Measurements from ENCODE around the gene AKAP13. TPM values are rescaled to one million over a fixed set of nuclear protein-coding genes. Genes with fewer than 3 reads are reported as not detected.
"Not testable (repeated sequence)": the region's sequence is repeated elsewhere in the genome, so short reads cannot be mapped to it uniquely, and the experiment has no call there.

The AKAP13 gene
- total RNA-seq, 4 donors from 2014 or later, result 105 to 167 (median 129) TPM

- no peak overlapping the region for H3K4me3 ChIP-seq (ENCODE audit: low read depth, poor library complexity, severe bottlenecking)
- TF ChIP-seq, protein P1, sequence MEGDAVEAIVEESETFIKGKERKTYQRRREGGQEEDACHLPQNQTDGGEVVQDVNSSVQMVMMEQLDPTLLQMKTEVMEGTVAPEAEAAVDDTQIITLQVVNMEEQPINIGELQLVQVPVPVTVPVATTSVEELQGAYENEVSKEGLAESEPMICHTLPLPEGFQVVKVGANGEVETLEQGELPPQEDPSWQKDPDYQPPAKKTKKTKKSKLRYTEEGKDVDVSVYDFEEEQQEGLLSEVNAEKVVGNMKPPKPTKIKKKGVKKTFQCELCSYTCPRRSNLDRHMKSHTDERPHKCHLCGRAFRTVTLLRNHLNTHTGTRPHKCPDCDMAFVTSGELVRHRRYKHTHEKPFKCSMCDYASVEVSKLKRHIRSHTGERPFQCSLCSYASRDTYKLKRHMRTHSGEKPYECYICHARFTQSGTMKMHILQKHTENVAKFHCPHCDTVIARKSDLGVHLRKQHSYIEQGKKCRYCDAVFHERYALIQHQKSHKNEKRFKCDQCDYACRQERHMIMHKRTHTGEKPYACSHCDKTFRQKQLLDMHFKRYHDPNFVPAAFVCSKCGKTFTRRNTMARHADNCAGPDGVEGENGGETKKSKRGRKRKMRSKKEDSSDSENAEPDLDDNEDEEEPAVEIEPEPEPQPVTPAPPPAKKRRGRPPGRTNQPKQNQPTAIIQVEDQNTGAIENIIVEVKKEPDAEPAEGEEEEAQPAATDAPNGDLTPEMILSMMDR (IDR thresholded peaks at IDR 0.05), result no peak
- TF ChIP-seq POLR2A (IDR thresholded peaks at IDR 0.05), result no peak
- 87 to 92% methylated on average over 10 of the region's 10 CpGs for WGBS, 2 donors
- intact Hi-C loops (cut with DNase I; ENCODE audit: low total_unique reads), result no loop called here
- DNase-seq (ENCODE audit: low spot score in 2 of 2), result no peak
These were observed 271.1 kb downstream of the AKAP13 start for GRCh38 chr15:85651548-85651947.

DNA sequence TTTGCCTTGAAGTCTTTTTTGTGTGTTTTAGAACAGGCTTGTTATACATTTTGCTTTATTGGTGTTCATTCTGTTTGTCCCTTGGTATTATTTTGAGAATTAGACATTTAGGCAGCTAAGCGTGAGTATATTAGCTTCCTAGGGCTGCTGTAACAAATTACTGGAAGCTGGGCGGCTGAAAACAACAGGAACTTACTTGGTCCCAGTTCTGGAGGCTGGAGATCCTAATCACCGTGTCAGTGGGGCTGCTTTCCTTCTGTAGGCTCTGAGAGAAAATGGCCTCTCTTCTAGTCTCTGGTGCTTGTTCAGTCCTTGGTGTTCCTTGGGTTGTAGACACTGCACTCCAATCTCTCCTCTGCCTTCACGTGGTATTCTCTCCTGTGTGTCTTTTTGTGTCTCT is 272.1 kb downstream of the AKAP13 start:
- DNase-seq (ENCODE audit: low spot score in 2 of 2), result no peak
- H3K4me3 ChIP-seq (ENCODE audit: low read depth, poor library complexity, severe bottlenecking), result no peak overlapping the region
- TF ChIP-seq, protein P1 (IDR thresholded peaks at IDR 0.05), result no peak
- intact Hi-C loops (cut with DNase I; ENCODE audit: low total_unique reads), result no loop called here
- WGBS, 2 donors, result 74 to 82% methylated on average over 4 of the region's 4 CpGs

GRCh38 chr15:85657132-85657531 is 276.7 kb downstream of the AKAP13 start:
- DNase-seq (ENCODE audit: low spot score in 2 of 2), result no peak
- no peak for TF ChIP-seq POLR2A (IDR thresholded peaks at IDR 0.05)
- TF ChIP-seq, protein P1 (IDR thresholded peaks at IDR 0.05), result no peak
- 3 to 44% methylated on average over 1 of the region's 1 CpG for WGBS, 2 donors
- no peak overlapping the region for H3K4me3 ChIP-seq (ENCODE audit: low read depth, poor library complexity, severe bottlenecking)
- intact Hi-C loops (cut with DNase I; ENCODE audit: low total_unique reads), result no loop called here

DNA sequence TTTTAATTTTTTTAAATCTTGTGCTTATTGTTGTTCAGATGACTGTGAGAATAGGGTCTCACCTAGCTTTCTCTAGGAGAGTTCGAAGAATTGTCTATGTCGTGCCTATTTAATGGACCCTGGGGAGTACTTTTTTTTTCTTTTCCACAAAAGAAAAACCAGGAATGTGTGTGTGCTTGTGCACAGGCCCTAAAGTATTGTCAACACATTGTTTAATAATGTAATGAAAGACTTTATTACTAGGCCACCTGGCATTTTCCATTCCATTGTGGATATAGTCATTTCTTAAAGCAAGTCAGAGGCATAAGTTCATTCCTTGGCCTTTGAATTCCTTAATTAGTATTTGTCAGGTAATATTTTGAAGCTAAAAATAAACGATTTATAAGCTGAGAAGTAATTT is 278.4 kb downstream of the AKAP13 start:
- WGBS, 2 donors, result 82 to 83% methylated on average over 3 of the region's 3 CpGs
- TF ChIP-seq, protein P1 (IDR thresholded peaks at IDR 0.05), result no peak
- no peak overlapping the region for H3K4me3 ChIP-seq (ENCODE audit: low read depth, poor library complexity, severe bottlenecking)
- DNase-seq (ENCODE audit: low spot score in 2 of 2), result no peak
- intact Hi-C loops (cut with DNase I; ENCODE audit: low total_unique reads), result no loop called here

DNA sequence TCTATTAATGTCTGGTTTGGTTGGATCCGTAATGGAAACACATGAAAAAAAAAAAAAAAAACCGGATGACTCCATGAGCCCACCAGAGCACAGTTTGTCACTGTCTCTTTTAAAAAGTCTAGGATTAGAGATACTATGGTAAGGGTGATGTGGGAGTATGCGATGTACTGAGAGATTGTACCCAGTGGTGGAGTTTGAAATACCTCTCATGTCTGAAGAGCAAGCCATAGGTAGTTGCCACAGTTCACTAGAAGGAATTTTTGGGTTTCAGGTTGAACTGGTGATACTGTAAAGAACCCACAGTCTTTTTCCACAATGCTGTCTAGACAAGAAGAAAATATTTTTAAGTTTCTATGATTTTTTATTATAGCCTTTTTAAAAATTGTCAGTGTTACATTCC is 281.5 kb downstream of the AKAP13 start:
- no peak for TF ChIP-seq POLR2A (IDR thresholded peaks at IDR 0.05)
- TF ChIP-seq, protein P1 (IDR thresholded peaks at IDR 0.05), result no peak
- intact Hi-C loops (cut with DNase I; ENCODE audit: low total_unique reads), result no loop called here
- DNase-seq (ENCODE audit: low spot score in 2 of 2), result no peak
- 88 to 92% methylated on average over 3 of the region's 3 CpGs for WGBS, 2 donors
- H3K4me3 ChIP-seq (ENCODE audit: low read depth, poor library complexity, severe bottlenecking), result no peak overlapping the region

DNA sequence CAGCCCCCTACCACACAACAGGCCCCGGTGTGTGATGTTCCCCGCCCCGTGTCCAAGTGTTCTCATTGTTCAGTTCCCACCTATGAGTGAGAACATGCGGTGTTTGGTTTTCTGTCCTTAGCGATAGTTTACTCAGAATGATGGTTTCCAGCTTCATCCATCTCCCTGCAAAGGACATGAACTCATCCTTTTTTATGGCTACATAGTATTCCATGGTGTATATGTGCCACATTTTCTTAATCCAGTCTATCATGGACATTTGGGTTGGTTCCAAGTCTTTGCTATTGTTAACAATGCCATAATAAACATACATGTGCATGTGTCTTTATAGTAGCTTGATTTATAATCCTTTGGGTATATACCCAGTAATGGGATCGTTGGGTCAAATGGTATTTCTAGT is 285.3 kb downstream of the AKAP13 start:
- intact Hi-C loops (cut with DNase I; ENCODE audit: low total_unique reads), result not testable (repeated sequence)
- WGBS, 2 donors, result 97 to 98% methylated on average over 6 of the region's 6 CpGs

More for the DNA sequence above, 285.3 kb downstream of the AKAP13 start:
- H3K4me3 ChIP-seq (ENCODE audit: low read depth, poor library complexity, severe bottlenecking); DNase-seq (ENCODE audit: low spot score in 2 of 2): not testable (repeated sequence)
